Neural crest cell (in vitro differentiated cells): Measurements from ENCODE around the gene DIPK1A. TPM values are rescaled to one million over a fixed set of nuclear protein-coding genes. Genes with fewer than 3 reads are reported as not detected.
A peak's percentile ranks its signal among the peaks of the same experiment; 100 is the strongest.

Source experiments
- DNase-seq: peaks from one replicate; pipeline ENCODE4 v3.0.0; 2021; ENCODE audit warnings: low read depth, mixed read lengths, low spot score
- H3K27ac Mint-ChIP-seq: one replicate; pipeline ENCODE4 v1.8.0; 2021; ENCODE audit warnings: mild to moderate bottlenecking, mixed read lengths; ENCODE audit not compliant: unreplicated experiment
- H3K27me3 Mint-ChIP-seq: 2 replicates; pipeline ENCODE4 v1.8.0; 2021; ENCODE audit warnings: low read depth, mild to moderate bottlenecking, mixed read lengths
- H3K36me3 Mint-ChIP-seq: 2 replicates; pipeline ENCODE4 v1.8.0; 2021; ENCODE audit warnings: low read depth, mild to moderate bottlenecking, mixed read lengths
- H3K4me1 Mint-ChIP-seq: 2 replicates; pipeline ENCODE4 v1.8.0; 2021; ENCODE audit warnings: mixed read lengths
- H3K4me3 Mint-ChIP-seq: one replicate; pipeline ENCODE4 v1.8.0; 2021; ENCODE audit warnings: mild to moderate bottlenecking, mixed read lengths
- H3K9me3 Mint-ChIP-seq: 2 replicates; pipeline ENCODE4 v1.8.0; 2021; ENCODE audit warnings: mixed read lengths
- CTCF ChIP-seq: fragments of 200-600 bp; sonication (generic); conservative IDR thresholded peaks from 2 replicates; pipeline ENCODE4 v1.5.0; 2021; ENCODE audit warnings: antibody characterized with exemption, mild to moderate bottlenecking
- total RNA-seq: library from RNA; stranded (reverse); gene quantifications from 2 replicates; pipeline ENCODE4 v1.2.1, GENCODE V29; 2021

Gene DIPK1A
- total RNA-seq, 1 donor from 2014 or later = 2.3 TPM

GRCh38 chr1:92961896-92962752 is 862 bp upstream of the DIPK1A start:
- TF ChIP-seq CTCF = peak; percentile 9
- no peaks in the 10 kb centered on the region for H3K9me3 Mint-ChIP-seq
- H3K4me1 Mint-ChIP-seq = peaks cover 7% of the 10 kb centered on the region
- no peak overlapping the region for H3K27ac Mint-ChIP-seq
- no peaks in the 10 kb centered on the region for H3K36me3 Mint-ChIP-seq
- H3K27me3 Mint-ChIP-seq = peaks cover 19% of the 10 kb centered on the region
- no peak for DNase-seq
- H3K4me3 Mint-ChIP-seq = no peak overlapping the region

DNA sequence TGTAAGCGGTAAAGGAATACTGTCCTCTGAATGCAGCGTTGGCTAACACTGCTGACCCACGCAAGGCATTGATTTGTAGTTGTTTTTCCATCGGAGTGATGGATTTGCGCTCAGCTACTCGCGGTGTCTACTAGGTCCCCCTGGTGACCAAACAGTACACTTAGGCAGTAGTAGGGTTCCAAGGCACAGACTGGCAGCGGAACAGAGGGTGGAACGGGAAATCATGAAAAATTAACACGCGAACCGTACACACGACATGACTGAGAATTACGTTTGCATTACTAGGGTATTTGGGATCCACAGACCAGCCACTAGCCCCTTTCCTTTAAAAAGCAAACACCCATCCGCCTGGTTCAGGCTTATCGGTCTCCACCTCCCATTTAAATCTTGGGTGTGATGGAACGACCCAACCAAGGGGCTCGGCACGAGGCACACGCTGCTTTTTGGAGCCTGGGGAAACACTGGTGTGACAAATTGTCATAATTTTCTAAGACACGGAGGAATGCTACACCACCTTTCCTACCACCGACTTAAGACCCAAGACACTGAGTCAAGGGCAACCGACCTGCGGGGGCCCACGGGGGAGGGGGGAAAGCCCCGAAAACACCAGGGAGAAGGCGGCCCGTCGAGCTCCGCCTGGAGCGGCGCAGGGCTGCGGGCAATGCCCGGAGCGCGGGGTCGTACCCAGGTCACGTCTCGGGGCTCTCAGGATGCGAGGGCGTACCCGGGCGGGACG is 699 bp downstream of the DIPK1A start:
- Mint-ChIP-seq H3K27me3 (peaks cover 21% of the 10 kb centered on the region), H3K9me3 (no peaks in the 10 kb centered on the region), H3K4me3 (peak overlapping the region; percentile 91)

GRCh38 chr1:92958203-92958970 is 2.9 kb downstream of the DIPK1A start:
- no peaks in the 10 kb centered on the region for H3K36me3 Mint-ChIP-seq
- TF ChIP-seq CTCF = no peak
- peaks cover 7% of the 10 kb centered on the region for H3K4me1 Mint-ChIP-seq
- no peak overlapping the region for H3K27ac Mint-ChIP-seq
- peaks cover 21% of the 10 kb centered on the region for H3K27me3 Mint-ChIP-seq
- H3K4me3 Mint-ChIP-seq = peak overlapping the region; percentile 57
- DNase-seq = no peak
- H3K9me3 Mint-ChIP-seq = no peaks in the 10 kb centered on the region

More for the DNA sequence above, 699 bp downstream of the DIPK1A start:
- peak; percentile 33 for DNase-seq
- peak overlapping the region; percentile 54 for H3K27ac Mint-ChIP-seq
- H3K36me3 Mint-ChIP-seq = no peaks in the 10 kb centered on the region
- peaks cover 7% of the 10 kb centered on the region for H3K4me1 Mint-ChIP-seq
- peak; percentile 70 for TF ChIP-seq CTCF

DNA sequence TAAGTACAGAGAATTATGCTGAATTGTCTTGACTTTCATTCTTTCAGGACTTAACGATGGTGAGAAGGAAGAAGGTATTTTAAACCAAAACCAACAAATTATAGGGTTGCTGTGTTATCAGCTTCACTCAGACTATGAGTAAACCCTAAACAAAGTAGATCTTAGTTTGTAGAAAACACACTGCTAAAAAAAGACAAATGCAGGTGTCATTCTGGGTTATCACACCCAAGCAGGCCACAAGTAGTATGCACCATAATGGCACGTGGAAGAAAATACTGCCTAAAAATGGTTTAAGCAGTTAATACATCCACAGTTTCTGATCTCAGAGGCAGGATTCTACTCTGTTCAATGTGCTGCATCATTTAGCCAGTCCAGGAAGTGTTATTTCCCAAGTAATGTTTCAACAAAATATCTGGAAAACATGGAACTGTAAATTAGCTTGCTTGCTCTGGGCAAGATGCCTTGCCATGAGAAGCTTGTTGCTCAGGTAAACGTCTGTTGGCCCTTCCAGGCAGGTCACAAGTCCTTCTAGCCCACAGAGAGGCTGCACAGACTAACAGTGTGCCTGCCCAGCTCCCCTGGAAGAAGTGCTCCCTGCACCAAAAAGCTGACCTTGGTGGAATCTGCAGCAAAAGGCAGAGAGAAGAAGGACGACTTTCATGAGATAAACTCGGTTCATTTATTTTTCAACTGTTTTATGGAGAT is 4.1 kb downstream of the DIPK1A start:
- no peak for DNase-seq
- Mint-ChIP-seq H3K4me3 (no peak overlapping the region), H3K4me1 (peaks cover 7% of the 10 kb centered on the region), H3K27me3 (peaks cover 21% of the 10 kb centered on the region), H3K36me3 (no peaks in the 10 kb centered on the region), H3K27ac (no peak overlapping the region), H3K9me3 (no peaks in the 10 kb centered on the region)
- TF ChIP-seq CTCF = no peak
